ENCODE results near the gene SPRR4. TPM values are rescaled to one million over a fixed set of nuclear protein-coding genes. Genes with fewer than 3 reads are reported as not detected.

The SPRR4 gene
- total RNA-seq, 1 experiment from 2014 or later: not detected

GRCh38 chr1:152998476-152998875 lies 28.0 kb downstream of the SPRR4 start:
- no peak for ATAC-seq
- Histone ChIP-seq H3K4me1 (ENCODE audit: control insufficient read depth, insufficient read depth, low read length) (no peaks in the 10 kb centered on the region), H3K9me3 (ENCODE audit: control insufficient read depth, insufficient read depth, low read depth, low read length) (no peaks in the 10 kb centered on the region), H3K4me3 (ENCODE audit: low read depth in 2 of 2, low read length in 2 of 2) (no peak overlapping the region), H3K36me3 (ENCODE audit: control insufficient read depth, insufficient read depth, low read length) (no peaks in the 10 kb centered on the region), H3K27ac (ENCODE audit: low read length) (no peak overlapping the region), H3K27me3 (ENCODE audit: control insufficient read depth, insufficient read depth, low read length) (0 out of 2 replicates have a peak, but pooled peaks cover 2% of the 10 kb centered on the region)
- BruUV-seq (replicated peaks): no TSS peak
- intact Hi-C loops (cut with micrococcal nuclease; ENCODE audit: unreplicated experiment): no loop called here
- in situ Hi-C loops (cut with HindIII; ENCODE audit: low pct_unique_long_range_greater_than_20kb, low sequenced_read_pairs): no loop called here
- no peak for DNase-seq (ENCODE audit: low read depth, low spot score)
- no peak for TF ChIP-seq POLR2AphosphoS5 (IDR thresholded peaks at IDR 0.05; ENCODE audit: low read depth, low read length)
- no peak for TF ChIP-seq TCF7L2 (IDR thresholded peaks at IDR 0.05; ENCODE audit: low read depth, low read length)
- no peak for TF ChIP-seq SIN3A (IDR thresholded peaks at IDR 0.05; ENCODE audit: borderline replicate concordance, insufficient read depth, low read depth, low read length)
- TF ChIP-seq, protein P1, sequence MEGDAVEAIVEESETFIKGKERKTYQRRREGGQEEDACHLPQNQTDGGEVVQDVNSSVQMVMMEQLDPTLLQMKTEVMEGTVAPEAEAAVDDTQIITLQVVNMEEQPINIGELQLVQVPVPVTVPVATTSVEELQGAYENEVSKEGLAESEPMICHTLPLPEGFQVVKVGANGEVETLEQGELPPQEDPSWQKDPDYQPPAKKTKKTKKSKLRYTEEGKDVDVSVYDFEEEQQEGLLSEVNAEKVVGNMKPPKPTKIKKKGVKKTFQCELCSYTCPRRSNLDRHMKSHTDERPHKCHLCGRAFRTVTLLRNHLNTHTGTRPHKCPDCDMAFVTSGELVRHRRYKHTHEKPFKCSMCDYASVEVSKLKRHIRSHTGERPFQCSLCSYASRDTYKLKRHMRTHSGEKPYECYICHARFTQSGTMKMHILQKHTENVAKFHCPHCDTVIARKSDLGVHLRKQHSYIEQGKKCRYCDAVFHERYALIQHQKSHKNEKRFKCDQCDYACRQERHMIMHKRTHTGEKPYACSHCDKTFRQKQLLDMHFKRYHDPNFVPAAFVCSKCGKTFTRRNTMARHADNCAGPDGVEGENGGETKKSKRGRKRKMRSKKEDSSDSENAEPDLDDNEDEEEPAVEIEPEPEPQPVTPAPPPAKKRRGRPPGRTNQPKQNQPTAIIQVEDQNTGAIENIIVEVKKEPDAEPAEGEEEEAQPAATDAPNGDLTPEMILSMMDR (IDR thresholded peaks at IDR 0.05): no peak
- TF ChIP-seq, protein P2, sequence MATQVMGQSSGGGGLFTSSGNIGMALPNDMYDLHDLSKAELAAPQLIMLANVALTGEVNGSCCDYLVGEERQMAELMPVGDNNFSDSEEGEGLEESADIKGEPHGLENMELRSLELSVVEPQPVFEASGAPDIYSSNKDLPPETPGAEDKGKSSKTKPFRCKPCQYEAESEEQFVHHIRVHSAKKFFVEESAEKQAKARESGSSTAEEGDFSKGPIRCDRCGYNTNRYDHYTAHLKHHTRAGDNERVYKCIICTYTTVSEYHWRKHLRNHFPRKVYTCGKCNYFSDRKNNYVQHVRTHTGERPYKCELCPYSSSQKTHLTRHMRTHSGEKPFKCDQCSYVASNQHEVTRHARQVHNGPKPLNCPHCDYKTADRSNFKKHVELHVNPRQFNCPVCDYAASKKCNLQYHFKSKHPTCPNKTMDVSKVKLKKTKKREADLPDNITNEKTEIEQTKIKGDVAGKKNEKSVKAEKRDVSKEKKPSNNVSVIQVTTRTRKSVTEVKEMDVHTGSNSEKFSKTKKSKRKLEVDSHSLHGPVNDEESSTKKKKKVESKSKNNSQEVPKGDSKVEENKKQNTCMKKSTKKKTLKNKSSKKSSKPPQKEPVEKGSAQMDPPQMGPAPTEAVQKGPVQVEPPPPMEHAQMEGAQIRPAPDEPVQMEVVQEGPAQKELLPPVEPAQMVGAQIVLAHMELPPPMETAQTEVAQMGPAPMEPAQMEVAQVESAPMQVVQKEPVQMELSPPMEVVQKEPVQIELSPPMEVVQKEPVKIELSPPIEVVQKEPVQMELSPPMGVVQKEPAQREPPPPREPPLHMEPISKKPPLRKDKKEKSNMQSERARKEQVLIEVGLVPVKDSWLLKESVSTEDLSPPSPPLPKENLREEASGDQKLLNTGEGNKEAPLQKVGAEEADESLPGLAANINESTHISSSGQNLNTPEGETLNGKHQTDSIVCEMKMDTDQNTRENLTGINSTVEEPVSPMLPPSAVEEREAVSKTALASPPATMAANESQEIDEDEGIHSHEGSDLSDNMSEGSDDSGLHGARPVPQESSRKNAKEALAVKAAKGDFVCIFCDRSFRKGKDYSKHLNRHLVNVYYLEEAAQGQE (IDR thresholded peaks at IDR 0.05; ENCODE audit: insufficient read depth in 1 of 2, low read depth in 2 of 2, low read length in 1 of 2): no peak
- CTCF ChIA-PET: no interaction called here
- POLR2A ChIA-PET: no interaction called here

DNA sequence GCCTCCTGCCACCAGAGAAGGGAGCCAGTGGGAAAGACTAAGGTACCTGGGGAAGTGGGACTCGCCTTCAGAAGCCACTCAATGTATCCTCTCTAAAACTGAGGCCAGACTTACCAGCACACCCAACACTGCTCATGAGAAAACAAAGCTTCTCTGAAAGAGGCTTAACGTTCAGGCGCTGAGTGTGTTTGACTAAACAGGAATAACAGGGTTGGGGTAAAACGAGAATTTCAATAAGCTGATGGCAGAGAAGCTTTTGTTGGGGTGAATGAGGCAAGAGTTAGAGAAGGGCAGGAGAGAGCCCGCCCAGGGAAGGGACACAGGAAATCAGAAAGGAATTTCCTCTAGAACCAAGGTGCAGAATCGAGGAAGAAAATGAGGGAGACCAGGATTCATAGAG lies 29.4 kb downstream of the SPRR4 start:
- in situ Hi-C loops (cut with HindIII; ENCODE audit: low pct_unique_long_range_greater_than_20kb, low sequenced_read_pairs): no loop called here
- H3K27ac ChIP-seq (ENCODE audit: low read length): no peak overlapping the region
- no peaks in the 10 kb centered on the region for H3K36me3 ChIP-seq (ENCODE audit: control insufficient read depth, insufficient read depth, low read length)
- DNase-seq (ENCODE audit: low read depth, low spot score) (no peak), ATAC-seq (no peak)
- no peak for TF ChIP-seq POLR2AphosphoS5 (IDR thresholded peaks at IDR 0.05; ENCODE audit: low read depth, low read length)
- TF ChIP-seq, protein P1 (IDR thresholded peaks at IDR 0.05): no peak
- TF ChIP-seq, protein P2 (IDR thresholded peaks at IDR 0.05; ENCODE audit: insufficient read depth in 1 of 2, low read depth in 2 of 2, low read length in 1 of 2): no peak
- TF ChIP-seq SIN3A (IDR thresholded peaks at IDR 0.05; ENCODE audit: borderline replicate concordance, insufficient read depth, low read depth, low read length): no peak
- no peak for TF ChIP-seq TCF7L2 (IDR thresholded peaks at IDR 0.05; ENCODE audit: low read depth, low read length)
- no peak overlapping the region for H3K4me3 ChIP-seq (ENCODE audit: low read depth in 2 of 2, low read length in 2 of 2)
- no peaks in the 10 kb centered on the region for H3K9me3 ChIP-seq (ENCODE audit: control insufficient read depth, insufficient read depth, low read depth, low read length)
- ChIA-PET CTCF (no interaction called here), POLR2A (no interaction called here)
- no peaks in the 10 kb centered on the region for H3K27me3 ChIP-seq (ENCODE audit: control insufficient read depth, insufficient read depth, low read length)
- no TSS peak for BruUV-seq (replicated peaks)
- no peaks in the 10 kb centered on the region for H3K4me1 ChIP-seq (ENCODE audit: control insufficient read depth, insufficient read depth, low read length)
- intact Hi-C loops (cut with micrococcal nuclease; ENCODE audit: unreplicated experiment): no loop called here
